Endothelial cell (in vitro differentiated cells): ENCODE measurements around the gene EPC2. TPM values are rescaled to one million over a fixed set of nuclear protein-coding genes. Genes with fewer than 3 reads are reported as not detected.

Experiments
- DNase-seq: peaks from one replicate; pipeline ENCODE4 v3.0.0; 2021; ENCODE audit warnings: low spot score
- H3K27ac Mint-ChIP-seq: one replicate; pipeline ENCODE4 v1.8.0; 2021; ENCODE audit warnings: mixed read lengths, inconsistent platforms; ENCODE audit not compliant: unreplicated experiment
- H3K27me3 Mint-ChIP-seq: one replicate; pipeline ENCODE4 v1.8.0; 2021; ENCODE audit warnings: mild to moderate bottlenecking, moderate library complexity, mixed read lengths, inconsistent platforms; ENCODE audit not compliant: unreplicated experiment
- H3K36me3 Mint-ChIP-seq: one replicate; pipeline ENCODE4 v1.8.0; 2021; ENCODE audit warnings: mild to moderate bottlenecking, low read depth, mixed read lengths, inconsistent platforms; ENCODE audit not compliant: unreplicated experiment
- H3K4me1 Mint-ChIP-seq: one replicate; pipeline ENCODE4 v1.8.0; 2021; ENCODE audit warnings: mild to moderate bottlenecking, mixed read lengths, inconsistent platforms; ENCODE audit not compliant: unreplicated experiment
- H3K4me3 Mint-ChIP-seq: one replicate; pipeline ENCODE4 v1.8.0; 2021; ENCODE audit warnings: mild to moderate bottlenecking, mixed read lengths, inconsistent platforms; ENCODE audit not compliant: unreplicated experiment
- H3K9me3 Mint-ChIP-seq: one replicate; pipeline ENCODE4 v1.8.0; 2021; ENCODE audit warnings: mixed read lengths, inconsistent platforms; ENCODE audit not compliant: unreplicated experiment
- total RNA-seq: library from RNA; stranded (reverse); fragmentation: NEBNext Ultra II Directional; extraction: Animal tissue kit (Norgen Biotek cat#: 25700); gene quantifications from one replicate; pipeline ENCODE4 v1.2.1, GENCODE V29; 2021; ENCODE audit not compliant: unreplicated experiment
- TF ChIP-seq, protein P1 (sequence below): fragments of 200-600 bp; sonication (generic); IDR thresholded peaks from one replicate; pipeline ENCODE4 v1.5.0; 2021; ENCODE audit warnings: antibody characterized with exemption; ENCODE audit not compliant: unreplicated experiment

The EPC2 gene
- total RNA-seq, 1 donor from 2014 or later: 31.4 TPM

DNA sequence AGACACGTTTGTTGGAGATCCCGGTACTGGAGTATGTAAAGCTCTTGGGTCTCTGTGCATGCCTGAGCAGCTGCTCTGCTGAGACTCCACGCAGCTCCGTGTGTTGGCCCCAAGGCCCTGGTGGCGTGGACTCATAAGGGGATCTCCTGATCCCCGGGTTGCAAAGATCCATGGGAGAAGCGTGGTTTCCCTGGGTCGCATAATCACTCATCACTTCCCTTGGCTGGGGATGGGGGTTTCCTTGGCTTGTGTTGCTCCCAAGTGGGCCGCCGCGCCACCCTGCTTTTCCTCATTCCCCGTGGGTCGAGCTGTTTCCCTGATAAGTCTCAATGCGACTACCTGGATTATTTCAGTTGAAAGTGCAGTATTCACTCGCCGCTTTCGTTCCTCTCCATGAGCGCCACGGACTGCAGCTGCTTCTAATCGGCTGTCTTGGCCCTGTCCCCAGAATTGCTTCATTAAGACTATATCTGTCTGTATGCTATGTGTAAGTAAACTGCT, 76.0 kb downstream of the EPC2 start:
- Mint-ChIP-seq H3K4me1 (peaks cover 24% of the 10 kb centered on the region), H3K27me3 (peaks cover 5% of the 10 kb centered on the region), H3K36me3 (peaks cover 19% of the 10 kb centered on the region), H3K9me3 (no peaks in the 10 kb centered on the region), H3K4me3 (no peak overlapping the region), H3K27ac (no peak overlapping the region)
- no peak for DNase-seq
- TF ChIP-seq, protein P1, sequence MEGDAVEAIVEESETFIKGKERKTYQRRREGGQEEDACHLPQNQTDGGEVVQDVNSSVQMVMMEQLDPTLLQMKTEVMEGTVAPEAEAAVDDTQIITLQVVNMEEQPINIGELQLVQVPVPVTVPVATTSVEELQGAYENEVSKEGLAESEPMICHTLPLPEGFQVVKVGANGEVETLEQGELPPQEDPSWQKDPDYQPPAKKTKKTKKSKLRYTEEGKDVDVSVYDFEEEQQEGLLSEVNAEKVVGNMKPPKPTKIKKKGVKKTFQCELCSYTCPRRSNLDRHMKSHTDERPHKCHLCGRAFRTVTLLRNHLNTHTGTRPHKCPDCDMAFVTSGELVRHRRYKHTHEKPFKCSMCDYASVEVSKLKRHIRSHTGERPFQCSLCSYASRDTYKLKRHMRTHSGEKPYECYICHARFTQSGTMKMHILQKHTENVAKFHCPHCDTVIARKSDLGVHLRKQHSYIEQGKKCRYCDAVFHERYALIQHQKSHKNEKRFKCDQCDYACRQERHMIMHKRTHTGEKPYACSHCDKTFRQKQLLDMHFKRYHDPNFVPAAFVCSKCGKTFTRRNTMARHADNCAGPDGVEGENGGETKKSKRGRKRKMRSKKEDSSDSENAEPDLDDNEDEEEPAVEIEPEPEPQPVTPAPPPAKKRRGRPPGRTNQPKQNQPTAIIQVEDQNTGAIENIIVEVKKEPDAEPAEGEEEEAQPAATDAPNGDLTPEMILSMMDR: no peak

DNA sequence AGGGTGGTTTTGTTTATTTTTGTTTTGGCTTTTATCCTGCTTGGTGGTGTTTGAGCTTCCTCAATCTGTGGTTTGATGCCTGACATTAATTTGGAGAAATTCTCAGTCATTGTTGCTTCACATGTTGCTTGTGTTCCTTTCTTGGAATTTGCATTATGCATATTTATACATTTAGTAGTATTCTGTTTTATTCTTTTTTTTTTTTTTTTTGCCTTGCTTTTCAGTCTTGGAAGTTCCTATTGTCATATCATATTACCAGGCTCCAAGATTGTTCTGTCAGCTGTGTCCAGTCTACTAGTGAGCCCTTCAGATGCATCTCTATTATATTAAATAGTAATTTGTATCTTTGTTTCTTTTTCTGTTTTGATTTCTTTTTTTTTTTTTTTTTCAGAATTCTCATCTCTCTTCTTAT, 77.0 kb downstream of the EPC2 start:
- H3K36me3 Mint-ChIP-seq: peaks cover 16% of the 10 kb centered on the region
- H3K27ac Mint-ChIP-seq: no peak overlapping the region
- H3K9me3 Mint-ChIP-seq: no peaks in the 10 kb centered on the region
- H3K4me1 Mint-ChIP-seq: peaks cover 21% of the 10 kb centered on the region
- no peak for DNase-seq
- TF ChIP-seq, protein P1: no peak
- no peak overlapping the region for H3K4me3 Mint-ChIP-seq
- peaks cover 5% of the 10 kb centered on the region for H3K27me3 Mint-ChIP-seq

DNA sequence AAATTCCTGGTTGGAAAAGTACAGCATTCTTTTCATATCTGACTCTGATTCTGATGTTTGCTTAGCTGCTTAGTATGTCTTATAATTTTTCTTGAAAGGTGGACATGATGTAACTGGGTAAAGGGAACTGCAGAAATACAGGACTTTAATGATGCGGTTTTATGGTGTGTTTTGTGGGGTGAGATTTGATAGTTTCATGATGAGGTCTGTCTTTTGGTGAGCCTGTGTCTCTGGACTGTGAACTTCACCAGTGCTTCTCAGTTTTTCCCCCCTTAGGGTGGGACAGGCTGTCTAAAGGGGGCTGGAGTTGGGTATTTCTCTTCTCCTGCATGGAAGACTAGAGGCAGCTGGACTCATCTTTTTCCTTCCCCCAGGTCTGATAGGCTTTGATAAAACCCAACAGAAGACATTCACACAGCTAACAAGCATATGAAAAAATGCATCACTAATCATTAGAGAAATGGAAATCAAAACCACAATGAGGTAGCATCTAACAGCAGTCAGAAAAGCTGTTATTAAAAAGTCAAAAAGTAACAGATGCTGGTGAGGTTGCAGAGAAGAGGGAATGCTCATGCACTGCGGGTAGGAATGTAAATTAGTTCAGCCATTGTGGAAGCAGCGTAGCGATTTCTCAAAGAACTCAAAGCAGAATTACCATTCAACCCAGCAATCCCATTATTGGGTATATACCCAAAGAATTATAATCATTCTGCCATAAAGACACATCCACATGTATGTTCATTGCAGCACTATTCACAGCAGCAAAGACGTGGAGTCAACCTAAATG, 77.6 kb downstream of the EPC2 start:
- Mint-ChIP-seq H3K9me3 (no peaks in the 10 kb centered on the region), H3K4me3 (no peak overlapping the region), H3K36me3 (peaks cover 16% of the 10 kb centered on the region), H3K27ac (no peak overlapping the region), H3K4me1 (peaks cover 21% of the 10 kb centered on the region), H3K27me3 (peaks cover 5% of the 10 kb centered on the region)
- no peak for DNase-seq
- TF ChIP-seq, protein P1: no peak

DNA sequence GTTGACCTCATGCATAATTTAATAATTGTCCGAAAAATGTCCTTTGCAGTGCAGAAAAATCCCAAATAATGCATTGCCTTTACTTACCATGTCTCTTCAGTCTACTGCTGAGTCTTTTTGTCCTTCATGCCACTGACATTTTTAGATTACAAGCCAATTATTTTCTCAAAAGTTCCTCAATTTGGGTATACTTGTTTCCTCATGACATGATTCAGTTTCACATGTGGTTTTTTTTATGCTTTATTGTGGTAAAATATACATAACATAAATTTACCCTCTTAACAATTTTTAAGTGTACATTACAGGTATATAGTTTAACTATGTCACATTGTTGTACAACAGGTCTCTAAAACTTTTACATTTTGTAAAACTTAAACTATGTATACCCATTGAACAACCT, 81.0 kb downstream of the EPC2 start:
- Mint-ChIP-seq H3K4me1 (peaks cover 8% of the 10 kb centered on the region), H3K9me3 (no peaks in the 10 kb centered on the region), H3K36me3 (peaks cover 2% of the 10 kb centered on the region), H3K27ac (no peak overlapping the region), H3K27me3 (peaks cover 3% of the 10 kb centered on the region), H3K4me3 (no peak overlapping the region)
- TF ChIP-seq, protein P1: no peak
- DNase-seq: no peak

DNA sequence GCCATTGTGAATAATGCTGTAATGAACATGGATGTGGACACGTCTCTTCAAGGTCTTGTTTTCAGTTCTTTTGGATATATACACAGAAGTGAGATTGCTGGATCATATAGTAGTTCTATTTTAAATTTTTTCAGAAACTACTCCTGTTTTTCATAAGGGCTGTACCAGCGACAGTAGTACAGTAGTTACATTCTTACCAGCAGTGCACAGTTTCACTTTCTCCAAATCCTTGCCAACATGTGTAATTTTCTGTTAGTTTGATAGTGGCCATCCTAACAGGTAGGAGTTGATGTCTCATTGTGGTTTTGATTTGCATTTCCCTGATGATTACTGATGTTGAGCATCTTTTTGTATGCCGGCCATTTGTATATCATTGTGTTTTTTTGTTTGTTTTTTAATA, 81.7 kb downstream of the EPC2 start:
- H3K4me3 Mint-ChIP-seq: no peak overlapping the region
- no peak for DNase-seq
- H3K27me3 Mint-ChIP-seq: peaks cover 3% of the 10 kb centered on the region
- no peaks in the 10 kb centered on the region for H3K9me3 Mint-ChIP-seq
- H3K4me1 Mint-ChIP-seq: peaks cover 3% of the 10 kb centered on the region
- no peaks in the 10 kb centered on the region for H3K36me3 Mint-ChIP-seq
- no peak overlapping the region for H3K27ac Mint-ChIP-seq
- TF ChIP-seq, protein P1: no peak
